Ramos (cell line): ENCODE data around the gene DPM1.

Experiments used
- in situ Hi-C: fragments of 300-500 bp; cut with MboI; formaldehyde crosslinking; loops from one replicate; pipeline ENCODE4 v1.14.3; 2022; ENCODE audit warnings: low sequenced_read_pairs; ENCODE audit not compliant: unreplicated experiment

DPM1 gene

DNA sequence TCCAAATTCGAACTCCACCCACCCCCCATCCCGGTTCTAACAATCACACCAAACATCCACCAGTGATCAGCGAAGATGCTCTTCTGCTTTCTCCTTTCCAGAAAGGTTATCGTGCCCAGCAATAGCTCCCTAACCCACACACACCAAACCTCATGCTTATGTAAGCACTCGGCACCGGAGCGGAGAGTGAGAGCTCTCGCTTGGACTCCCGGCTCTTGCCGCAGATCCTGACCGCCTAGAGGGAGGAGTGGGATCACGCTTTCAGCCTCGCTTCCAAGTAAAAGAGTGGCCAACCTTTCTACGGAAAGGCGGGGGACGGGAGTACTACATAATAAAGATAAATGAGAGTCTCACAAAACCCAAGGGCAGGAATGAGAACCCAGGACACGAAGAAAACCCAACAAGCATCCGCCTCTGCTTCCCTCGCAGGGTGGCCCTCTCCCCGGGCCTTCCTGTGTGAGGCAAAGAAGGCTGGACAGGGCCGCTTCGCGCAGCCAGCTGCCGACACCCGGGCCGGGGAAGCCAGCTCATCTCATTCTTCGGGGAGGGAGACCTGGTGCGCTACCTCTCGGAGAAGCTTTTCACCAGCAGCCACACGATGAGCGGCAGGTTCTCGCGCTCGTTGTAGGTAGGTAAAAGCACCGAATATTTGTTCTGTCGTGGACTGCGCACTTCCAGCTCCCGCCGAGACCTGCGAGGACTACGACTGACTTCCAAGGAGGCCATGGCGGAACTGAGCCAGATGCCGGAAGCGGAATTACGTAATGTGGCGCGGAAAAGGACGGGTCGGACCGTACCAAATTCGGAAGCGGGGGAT, at the start of gene DPM1:
Gene DPM1 (minus strand): TSS at position 735 of the 817 bp plus-strand sequence. CDS start 9 bp downstream, at position 726.
- in situ Hi-C loops, result no loop called here

DNA sequence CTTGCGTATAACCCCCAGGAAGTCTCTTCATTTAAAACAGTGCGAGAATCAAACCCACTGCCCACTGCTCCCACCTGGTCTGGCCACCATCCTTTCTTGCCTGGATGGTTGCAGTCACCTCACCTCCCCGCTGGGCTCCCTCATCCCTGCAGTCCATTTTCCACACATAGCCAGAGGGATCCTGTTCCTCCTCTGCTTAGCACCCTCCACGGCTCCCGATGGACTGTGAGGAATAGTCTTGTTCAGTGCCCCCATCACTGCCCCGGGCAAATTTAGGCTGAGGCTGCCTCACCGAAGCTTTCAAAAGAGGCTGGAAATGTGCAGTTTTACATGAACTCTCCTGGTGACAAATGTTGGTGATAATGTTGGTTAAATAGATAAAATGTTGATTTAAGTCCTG, 46.9 kb upstream of the DPM1 start:
- in situ Hi-C loops, result no loop called here

DNA sequence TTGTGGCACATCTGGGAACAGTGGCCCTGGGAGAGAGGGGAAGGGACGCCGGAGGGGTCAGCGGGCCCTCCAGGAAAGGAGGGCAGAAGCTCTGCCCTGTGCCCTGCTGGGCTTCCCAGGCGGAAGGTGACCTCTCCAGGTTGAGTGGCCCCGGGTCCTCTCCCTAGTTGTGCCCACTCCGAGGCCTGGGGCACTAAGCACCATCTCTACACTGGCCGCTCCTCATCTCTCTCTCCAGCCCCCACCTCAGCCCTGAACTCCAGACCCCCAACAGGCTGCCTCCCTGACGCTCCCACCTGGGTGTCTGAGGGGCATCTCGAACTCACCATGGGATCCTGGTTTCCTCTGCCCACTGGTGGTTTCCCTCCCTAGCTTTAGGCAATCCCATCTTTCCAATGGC, 46.4 kb upstream of the DPM1 start:
- in situ Hi-C loops, result no loop called here

DNA sequence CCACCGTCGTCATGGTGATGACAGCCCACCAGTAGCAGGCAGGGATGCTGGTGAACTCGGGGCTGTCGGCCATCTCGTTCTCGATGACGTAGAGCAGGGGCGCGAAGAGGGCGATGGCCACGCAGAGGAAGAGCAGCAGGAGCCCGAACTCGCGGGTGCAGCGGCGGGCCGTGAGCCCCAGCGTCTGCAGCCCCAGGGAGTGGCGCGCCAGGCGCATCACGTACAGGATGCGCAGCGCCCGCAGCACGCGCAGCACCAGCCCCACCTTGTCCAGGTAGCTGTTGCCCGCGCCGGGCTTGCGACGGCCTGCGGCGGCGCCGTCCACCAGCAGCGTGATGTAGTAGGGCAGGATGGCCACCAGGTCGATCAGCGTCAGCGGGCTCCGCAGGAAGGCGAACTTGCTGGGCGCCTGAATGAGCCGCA, 46.0 kb upstream of the DPM1 start:
- in situ Hi-C loops, result no loop called here

DNA sequence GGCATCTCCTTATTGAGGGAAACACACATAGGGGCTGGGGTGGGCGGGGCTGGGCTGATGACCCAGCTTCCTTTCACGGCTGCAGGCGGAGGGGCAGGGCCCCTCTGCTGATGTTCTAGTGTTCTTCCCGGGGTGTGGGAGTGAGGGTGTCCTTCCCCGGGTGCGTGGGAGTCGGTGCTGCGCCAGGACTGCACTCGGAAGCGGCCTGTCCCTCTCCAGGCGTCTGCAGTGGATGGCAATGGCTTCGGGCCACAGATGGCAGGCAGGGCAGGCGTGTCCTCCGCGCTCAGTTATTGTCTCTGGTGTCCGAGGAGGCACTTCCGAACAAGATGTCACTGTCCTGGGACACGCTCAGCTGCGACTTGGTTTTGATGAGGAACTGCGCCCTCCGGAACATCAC, 45.4 kb upstream of the DPM1 start:
- in situ Hi-C loops, result no loop called here

DNA sequence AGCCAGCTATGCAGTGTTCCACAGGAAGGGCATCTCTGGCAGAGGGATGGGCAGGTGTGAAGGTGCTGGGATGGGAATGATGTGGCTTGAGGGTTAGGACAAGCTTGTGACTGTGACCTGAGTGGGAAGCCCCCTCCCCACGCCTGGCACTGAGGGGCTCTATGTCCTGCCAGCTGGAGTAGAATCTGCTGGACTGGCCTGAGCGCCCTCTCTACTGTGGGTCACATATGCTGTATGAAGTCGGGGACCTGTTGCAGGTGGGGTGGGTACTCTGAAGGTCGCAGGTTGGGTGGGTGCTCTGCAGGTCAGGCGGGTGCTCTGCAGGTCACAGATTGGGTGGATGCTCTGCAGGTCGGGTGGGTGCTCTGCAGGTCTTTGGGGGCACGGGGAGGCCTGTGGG, 44.3 kb upstream of the DPM1 start:
- in situ Hi-C loops, result no loop called here

DNA sequence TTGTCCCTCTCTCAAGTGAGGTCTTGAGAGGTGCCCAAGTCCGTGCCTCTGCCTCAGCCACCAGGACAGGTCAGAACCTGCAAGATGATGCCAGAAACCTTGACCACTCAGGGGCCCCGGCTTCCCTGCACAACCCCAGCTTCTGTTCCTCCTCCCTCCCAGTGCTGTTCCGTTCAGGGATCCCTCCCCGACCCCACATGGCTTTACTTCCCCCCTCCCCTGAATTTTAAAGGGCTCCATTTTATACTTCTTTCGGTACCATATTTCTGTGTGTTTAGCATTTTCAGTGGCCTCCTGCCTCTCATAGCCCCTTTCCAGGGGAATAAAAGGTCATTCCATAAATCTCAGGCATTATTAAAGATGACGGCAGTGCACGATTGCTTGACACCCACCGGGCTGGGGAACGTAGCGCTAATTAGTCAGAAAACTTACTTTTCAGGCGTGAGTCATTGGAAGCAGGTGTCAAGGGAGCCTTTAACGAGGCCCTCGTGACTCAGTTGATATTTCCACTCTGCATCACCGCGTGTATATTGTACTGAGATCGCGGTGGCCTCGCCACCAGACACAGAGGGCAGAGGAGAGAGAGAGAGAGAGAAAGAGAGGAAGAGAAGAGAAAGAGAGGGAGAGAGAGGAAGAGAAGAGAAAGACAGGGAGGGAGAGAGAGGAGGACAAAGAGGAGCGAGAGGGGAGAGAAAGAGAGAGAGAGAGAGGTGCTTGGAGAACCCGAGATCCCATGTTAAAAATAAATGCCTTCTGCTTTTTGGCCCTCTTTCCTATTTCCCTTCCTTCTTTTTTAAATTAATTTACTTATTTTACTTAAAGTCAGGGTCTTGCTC, 43.3 kb upstream of the DPM1 start:
- in situ Hi-C loops, result no loop called here

DNA sequence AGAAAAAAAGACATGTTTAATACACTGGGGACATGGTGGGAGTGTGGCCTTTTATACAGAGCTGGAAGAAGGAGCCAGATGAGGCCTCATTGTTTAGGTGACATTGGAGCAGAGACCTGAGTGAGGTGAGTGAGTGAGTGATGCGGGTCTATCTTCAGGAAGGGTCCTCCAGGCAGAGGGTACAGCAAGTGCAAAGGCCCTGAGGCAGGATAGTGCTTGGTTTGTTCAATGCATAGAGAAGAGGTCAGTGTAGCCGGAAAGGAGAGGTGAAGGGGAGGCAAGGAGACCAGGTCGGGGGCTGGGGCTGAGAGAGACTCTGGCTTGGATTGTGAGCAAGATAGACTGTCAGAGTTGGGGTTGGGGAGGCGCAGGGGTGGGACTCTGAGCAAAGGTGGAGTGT, 41.0 kb upstream of the DPM1 start:
- in situ Hi-C loops, result no loop called here

DNA sequence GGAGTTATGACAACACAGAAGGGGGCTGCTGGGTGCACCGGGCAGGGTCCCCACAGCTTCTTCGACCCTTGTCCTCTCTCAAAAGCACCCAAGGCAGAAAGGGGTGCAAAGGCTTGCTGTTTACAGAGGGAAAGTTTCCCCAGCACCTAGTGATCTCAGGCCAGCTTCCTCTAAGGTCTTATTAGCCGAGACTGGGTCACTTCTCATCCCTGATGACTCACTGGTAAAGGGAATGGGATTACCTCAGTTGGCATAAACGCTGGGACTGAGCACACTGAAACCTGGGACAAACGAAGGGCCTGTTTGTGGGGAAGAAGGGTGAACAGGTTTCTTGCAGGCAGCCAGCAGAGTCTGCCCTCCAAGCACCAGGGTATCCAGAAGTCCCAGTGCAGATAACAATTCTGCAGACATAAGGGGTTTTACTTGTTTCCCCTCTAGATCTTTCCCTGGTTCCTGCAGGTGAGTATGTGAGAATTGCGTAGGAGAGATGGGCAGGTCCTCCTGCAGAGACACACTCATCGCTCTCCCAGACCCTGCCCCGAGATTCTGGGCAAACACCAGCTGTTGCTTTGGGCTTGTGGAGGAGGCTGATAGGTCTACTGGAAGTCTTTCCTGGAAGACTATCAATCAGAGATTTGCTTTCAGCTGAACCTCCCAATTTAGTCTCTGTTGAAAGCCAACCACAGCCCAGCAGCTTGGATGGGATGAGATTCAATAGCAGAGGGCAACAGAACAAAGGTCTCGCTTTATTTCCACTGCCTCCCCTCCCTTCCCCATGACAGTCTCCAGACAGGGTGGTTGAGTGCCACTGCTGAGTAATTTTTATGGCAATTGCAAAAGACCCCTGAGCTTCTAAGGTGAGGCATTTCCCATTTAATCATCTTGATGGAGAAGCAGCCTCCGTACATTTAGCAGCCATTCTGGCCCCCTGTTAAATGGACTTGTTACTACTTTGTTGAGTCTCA, 38.9 kb upstream of the DPM1 start:
- in situ Hi-C loops, result no loop called here

DNA sequence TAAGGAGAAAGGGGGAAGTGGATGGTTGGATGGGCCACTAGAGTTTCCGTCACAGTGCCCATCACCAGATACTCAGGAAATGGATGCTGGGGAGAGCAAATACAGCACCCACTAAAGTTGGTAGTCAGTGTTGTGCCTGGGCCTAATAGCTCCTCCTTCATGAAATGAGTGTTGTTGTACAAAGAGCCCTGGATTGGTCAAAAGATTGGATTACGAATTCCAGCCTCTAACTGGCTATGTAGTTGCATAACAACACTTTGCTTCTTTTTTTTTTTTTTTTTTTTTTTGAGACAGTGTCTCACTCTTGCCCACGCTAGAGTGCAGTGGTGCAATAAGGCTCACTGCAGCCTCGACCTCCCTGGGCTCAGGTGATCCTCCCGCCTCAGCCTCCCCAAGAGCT, 37.2 kb upstream of the DPM1 start:
- in situ Hi-C loops, result no loop called here

DNA sequence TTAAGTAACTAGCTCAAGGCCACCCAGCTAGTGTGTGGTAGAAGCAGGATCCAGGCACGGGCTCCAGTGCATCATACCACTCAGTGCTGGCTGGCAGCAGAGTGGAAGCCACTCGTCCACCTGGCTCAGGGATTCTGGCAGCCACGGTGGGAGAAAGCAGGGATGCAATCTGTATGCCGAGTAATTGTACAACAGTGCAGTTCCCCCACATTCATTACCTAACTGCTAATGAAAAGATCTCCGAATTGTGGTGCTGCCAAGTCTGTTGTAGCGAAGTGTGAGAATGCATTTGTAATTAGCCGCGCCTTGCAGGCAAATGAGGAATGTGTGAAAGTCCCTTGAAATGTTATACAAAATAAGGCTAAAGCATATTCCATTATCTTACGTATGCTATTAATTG, 35.5 kb upstream of the DPM1 start:
- in situ Hi-C loops, result loop anchor here (5.0 kb wide), 1 partner anchor 313 kb away; no protein-coding TSS in a partner anchor

DNA sequence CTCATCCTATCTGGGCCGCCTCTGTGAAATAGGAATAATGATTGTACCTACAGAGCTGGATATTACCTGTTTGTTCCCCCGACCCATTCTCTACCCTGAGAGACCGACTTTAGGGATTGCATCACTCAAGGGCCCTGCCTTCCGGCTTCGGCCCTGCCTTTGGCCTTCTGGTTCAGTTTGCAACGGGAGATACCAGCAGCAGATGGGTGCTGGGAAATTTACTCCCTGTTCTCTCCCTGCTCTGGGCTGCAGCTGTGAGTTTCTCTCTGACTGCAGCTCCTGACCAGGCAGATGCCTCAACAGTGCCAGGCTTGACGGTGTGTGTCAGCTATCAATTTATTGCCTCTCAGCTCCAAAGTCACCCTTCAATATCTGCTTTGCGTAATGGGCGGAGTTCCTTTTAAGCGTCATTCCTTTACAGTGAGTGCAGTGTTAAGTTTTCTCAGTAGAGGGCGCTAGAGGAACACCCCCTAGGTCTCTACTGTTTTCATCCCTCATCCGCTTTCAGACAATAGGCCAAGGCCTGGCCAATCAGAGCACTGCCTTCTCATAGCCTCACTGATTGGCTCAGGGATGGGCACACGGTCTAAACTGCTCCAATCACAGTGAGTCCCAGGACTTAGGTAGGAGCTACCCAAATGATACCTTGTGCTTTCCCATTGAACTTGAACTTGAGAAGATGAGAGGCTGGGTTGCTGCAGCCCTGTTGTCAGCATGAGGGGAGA, 34.6 kb upstream of the DPM1 start:
- in situ Hi-C loops, result loop anchor here (5.0 kb wide), 1 partner anchor 314 kb away; no protein-coding TSS in a partner anchor

DNA sequence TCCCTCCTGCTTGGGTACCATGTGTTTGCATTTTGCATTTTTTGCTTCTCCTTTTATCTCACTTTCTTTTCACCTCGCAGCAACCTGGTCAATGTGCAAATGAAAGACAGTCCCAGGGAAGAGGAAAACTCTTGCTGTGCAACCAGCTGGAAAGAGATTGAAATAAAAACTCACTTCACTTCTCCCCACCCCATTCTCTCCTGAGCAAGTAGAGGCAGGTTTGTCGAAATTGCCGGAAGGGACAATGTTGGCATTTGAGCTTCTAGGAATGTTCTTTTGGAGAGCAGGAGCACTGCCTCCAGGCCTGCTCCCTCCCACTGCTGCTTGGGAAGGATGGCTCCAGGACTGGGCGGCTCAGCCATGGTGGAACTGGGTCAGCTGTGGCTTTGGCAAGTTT, 34.0 kb upstream of the DPM1 start:
- in situ Hi-C loops, result loop anchor here (5.0 kb wide), 1 partner anchor 315 kb away; no protein-coding TSS in a partner anchor

DNA sequence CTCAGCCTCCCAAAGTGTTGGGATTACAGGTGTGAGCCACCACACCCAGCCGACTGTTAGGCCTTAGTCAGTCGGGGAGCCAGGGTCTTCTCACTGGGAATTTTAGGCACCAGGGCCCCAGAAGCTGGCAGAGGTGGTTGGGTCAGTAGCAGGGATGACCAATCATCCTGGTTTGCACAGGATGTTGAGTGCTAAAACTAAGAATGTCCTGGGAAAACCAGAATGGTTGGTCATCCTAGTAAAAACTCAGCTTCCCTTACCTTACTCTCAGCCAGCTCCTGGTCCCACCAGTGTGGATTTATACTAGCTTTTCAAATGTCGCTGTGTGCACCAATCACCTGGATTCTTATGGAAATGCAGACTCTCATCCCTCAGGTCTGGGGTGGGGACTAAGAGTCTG, 32.7 kb upstream of the DPM1 start:
- in situ Hi-C loops, result loop anchor here (5.0 kb wide), 1 partner anchor 316 kb away; no protein-coding TSS in a partner anchor

DNA sequence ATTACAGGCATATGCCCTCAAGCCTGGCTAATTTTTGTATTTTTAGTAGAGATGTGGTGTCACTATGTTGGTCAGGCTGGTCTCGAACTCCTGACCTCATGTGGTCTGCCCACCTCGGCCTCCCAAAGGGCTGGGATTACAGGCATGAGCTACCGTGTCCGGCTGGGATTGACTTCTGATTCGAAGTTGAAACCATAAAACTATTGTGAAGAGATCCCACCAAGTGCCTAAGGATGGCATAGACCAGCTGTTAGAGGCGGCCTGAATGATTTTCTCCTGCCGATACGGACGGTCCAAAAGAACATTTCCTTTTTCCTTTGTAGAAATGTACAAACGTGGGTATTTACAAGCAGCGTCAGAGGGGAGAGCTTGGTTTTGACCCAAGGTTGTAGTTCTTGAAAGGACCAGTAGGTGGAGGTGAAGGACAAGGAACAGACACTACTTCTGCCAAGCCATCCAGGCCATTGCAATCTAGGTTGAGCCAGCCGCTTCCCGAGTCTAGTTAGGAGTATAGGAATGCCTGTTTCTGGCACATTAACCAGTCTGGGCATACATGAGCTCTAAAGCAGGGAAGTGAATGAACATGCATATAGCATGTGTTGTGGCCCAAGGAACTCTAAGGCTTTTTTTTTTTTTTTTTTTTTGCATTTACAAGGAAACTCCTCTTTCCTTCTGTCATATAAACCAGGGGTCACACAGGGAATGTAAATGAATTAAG, 29.3 kb upstream of the DPM1 start:
- in situ Hi-C loops, result no loop called here

DNA sequence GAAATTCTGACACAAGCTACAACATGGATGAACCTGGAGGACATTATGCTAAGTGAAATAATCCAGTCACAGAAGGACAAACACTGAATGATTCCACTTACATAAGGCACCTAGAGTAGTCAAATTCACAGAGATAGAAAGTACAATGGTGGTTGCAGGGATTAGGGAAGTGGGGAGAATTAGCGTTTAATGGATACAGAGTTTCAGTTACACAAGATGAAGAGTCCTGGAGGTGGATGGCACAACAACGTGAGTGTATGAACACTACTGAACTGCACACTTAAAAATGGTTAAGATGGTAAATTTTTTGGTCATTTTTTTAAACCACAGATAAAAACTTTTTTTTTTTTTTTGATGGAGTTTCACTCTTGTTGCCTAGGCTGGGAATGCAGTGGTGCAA, 25.0 kb upstream of the DPM1 start:
- in situ Hi-C loops, result no loop called here

DNA sequence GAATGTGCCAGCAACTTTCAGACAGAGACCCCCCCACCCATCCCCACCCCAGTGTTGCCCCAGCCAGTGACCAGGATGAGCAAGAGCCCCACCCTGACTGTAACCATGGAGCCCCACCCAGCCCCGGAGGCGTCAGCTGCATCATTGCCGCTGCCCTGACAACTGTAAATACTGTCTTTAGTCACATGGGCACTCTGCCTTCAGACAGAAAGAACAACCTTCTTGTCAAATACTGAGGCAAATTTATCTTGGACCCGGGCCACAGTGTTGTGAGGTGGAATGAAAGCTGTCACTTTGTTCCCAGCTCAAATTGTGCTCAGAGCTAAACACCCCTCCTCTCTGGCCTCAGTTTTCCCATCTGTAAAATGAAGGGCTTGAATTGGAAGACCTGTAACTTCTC, 24.0 kb upstream of the DPM1 start:
- in situ Hi-C loops, result no loop called here

DNA sequence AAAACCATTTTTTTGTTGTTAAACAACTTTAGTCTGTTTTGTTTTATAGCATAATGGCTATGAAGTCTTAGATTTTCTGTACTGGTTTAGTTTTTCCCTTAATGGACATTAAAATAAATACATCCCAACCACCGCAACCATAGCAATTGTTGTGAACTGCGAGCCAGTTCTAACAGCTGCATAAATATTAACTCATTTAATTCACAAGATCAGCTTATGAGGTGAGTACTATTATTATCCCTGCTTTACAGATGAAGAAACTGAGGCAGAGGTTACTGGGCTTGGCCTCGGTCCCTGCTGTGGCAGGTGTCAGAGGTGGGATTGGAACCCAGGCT, 23.3 kb upstream of the DPM1 start:
- in situ Hi-C loops, result no loop called here
